HG02973 (cell line): ENCODE results near the gene DYRK1B.

ENCODE experiments used
- ATAC-seq: cut with Tn5 transposase; IDR thresholded peaks from one replicate; pipeline ENCODE4 v1.9.1; 2021; ENCODE audit warnings: moderate library complexity; ENCODE audit not compliant: unreplicated experiment

DYRK1B gene

DNA sequence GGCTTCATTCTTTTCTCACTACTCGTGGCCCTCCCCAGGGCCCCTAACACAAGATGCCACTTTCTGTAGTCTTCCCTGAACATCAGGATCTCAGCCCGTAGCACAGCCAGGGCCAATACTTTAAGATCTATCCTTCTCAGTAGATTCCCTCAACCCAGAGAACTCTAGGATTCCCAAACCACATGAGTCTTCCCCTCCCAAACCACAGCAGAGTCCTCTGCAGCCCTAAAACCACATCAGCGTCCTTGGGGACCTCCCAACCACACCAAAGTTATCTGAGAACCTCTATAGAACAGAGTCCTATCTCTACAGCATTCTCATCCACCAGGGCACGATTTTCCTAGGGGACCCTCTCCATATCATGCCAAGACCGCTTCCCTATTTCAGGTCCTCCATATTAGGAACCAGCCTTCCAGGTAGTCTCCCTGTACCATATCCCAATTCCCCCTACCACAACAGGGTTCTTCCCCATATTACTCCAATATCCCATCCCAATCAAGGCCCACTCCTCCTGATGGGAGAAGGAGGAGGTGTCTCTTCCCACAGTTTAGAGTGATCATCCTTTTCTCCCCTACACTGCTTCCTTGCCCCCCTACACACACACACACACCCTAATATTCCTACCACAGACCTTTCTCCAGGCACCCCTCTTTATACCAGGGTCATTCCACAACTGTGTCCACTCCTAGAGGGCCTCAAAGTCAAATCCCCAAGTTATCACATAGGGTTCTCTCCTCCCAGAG lies 1.4 kb downstream of the DYRK1B start:
- no peak for ATAC-seq

DNA sequence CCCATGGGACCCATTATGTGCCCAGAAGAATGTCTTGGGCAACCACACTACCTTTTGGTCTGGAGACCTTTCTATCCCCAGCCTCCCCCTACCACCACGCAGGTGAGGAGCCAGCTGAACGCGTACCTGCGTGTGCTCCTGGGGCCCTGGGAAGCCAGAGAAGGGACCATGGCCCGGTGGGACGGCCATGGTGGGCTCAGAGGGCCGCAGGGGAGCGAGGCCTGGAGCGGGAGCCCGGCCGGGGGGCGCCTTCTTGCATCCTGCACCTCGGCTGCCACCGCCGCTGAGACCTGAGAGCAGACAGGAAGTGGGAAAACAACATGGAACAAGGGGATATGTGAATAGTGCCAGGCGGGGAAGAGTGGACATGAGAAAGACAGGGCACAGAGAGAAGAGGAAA lies 2.3 kb downstream of the DYRK1B start:
- ATAC-seq = no peak

DNA sequence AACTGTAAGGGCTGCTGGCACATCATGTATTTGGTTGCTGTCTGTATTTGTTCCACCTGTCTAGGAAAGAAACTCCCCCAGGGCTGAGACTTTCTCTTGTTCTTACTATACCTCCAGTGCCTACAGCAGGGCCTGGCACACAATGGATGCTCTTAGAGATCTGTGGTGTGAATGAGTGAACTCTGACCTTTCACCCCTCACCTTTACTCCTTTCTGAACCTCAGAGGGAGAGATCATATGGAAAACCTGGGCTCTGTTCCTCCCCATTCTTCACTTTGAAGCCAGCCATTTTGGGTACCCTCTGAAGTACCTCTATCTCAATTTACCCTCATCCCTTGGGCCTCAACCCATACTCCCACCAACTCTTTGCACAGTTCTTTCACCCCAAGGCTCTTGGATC lies 3.1 kb downstream of the DYRK1B start:
- no peak for ATAC-seq

DNA sequence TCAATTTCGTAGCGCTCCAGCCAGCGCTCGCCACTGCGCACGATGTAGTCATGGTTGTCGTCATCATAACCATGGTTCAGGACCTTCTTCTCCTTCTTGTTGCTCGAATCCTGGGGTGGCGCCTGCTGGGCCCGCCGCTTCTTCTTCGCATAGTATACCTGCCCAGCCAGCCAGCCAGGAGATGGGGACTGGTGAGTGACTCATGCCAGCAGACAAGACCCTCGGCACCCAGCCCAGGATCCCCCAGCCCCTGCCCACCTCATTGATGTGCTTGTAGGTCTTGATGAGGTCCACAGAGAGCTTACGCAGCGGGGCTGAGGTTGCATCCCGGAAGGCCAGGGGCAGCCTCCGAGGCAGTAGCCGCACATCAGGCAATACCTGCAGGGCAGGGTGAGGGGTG lies 3.6 kb downstream of the DYRK1B start:
- no peak for ATAC-seq

DNA sequence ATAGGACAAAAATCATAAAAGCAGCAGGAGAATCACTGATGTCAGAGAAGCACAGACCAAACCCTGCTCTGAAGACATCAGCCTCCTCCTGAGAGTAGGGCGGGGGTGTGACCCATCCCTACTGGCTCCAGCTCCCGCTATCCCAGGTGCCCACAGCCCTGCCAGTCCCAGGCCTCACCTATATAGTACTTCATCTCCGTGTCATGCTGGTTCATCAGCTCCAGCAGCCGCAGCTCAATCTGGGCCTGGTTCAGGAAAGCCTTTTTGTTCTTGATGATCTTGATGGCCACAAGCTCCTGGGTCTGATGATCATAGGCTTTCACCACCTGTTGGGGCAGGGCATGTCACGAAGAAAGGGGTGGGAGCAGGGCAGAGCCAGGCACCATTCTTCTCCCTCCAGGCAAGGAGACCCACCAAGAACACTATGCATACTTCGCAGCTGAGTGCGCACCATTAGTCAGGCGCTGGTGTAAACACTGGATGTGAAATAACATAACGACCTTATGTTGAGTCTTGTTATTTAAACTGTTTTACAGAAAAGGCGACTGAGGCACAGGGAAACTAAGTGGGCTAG lies 4.2 kb downstream of the DYRK1B start:
- no peak for ATAC-seq

DNA sequence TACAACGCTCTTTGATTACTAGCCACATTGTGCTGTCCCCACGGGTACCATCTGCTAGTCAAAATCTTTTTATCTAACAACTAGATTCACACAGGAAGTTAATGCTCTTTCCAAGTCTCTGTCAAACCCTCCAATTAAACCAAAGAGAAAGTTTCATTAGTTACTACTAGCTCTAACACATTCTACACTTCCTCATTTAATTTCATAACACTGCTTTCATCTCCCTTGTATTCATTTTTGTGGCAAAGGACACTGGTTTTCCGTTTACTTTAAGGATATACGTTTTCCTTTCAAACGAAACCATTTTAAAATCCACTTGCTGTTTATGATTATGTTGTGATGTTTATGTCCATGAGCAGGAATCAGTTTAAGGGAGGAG lies 5.3 kb downstream of the DYRK1B start:
- ATAC-seq = no peak

DNA sequence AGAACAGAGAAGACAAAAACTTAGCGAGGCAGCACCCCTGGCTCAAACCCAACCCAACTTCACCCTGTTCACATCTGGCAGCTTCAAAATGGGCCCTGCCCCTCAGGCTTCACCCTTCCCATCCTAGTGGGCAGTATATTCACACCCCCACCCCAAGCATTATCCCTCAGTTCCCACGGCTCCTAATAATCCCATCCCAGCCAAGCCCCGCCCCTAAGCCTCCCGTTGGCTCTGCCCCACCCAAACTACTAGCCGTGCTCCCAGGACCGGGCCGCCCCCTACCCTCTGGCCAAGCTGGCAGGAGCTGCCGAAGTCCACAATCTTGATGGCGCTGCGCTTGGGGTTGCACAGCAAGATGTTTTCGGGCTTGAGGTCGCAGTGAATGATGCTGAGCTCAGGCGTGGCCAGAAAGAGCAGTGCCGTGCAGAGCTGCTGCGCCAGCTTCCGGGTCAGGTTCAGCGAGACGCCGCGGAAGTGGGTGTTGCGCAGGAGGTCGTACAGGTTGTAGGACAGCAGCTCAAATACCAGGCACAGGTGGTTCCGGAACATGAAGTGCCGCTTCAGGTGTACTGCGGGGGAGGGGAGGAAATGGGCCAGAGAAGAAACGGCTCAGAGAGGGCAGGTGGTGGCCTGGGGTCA lies 5.8 kb downstream of the DYRK1B start:
- ATAC-seq = no peak

DNA sequence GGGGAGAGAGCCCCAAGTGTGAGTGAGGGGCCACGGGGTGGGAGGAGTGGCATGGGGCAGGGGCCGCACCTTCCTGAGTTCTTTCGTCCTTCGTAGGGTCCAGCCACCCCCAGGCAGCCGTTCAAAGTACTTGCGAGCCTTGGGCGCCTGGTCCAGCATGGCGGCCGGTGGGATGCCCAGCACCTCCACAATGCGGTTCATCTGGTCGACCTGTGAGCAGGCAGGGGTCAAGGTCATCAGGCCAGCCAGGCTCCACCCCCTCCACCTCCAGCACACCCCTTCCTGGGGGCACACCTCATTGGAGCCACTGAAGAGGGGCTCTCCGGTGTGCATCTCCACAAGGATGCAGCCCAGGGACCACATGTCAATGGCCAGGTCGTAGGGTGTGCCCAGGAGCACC lies 6.7 kb downstream of the DYRK1B start:
- ATAC-seq = no peak

DNA sequence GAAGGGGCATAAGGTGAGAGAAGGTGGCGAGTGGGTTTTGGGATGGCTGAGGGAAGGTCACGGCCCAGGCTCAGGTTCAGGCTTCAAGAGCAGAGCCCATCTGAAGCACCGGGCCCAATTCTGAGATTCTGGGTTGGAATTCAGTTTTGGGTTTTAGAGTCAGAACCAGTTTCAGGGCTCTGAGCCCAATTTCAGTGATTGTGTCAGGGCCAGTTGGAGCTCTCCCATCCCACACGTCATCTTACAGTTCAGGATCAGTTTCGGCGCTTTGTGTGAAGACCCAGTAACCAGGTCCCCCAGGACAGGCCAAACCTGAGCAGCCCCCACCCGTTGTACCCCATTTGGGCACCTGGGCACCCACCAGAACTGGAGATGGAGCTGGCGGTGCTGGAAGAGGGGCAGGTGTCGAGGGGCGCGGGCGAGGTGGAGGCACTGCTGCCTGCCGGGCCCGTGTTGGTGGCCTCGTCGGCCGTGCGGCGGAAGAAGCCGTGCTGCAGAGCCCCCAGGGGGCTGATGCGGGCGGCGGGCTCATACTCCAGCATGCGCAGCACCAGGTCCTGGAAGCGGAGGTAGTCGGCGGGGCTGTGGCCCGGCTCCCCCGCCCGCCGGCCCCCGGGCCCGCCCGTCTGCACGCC lies 7.5 kb downstream of the DYRK1B start:
- ATAC-seq = no peak

DNA sequence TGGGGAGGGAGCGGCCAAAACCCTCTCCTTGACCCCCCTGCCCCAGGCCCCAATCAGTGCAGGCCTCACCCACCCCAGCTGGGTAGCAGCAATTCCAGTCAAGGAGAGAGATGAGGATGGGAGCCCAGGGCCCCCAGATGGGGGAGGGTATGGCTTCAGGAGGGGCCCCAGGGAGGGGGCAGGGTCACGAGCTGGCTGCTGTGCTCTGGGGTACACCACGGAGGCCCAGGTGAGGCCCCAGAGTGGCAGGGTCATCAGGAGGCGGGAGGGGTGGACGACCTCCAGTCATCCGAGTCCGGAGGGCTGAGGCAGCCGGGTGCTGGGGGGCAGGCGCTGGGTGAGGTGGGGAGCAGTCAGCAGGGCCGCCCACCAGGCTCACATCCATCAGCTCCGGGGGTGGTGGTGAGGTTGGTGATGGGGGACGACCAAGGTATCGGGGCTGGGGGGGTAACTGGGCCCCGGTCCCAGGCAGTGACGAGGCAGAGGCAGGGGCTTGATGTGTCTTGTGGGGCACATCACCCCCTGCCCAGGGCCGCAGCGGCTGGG lies 8.4 kb downstream of the DYRK1B start:
- ATAC-seq = no peak

DNA sequence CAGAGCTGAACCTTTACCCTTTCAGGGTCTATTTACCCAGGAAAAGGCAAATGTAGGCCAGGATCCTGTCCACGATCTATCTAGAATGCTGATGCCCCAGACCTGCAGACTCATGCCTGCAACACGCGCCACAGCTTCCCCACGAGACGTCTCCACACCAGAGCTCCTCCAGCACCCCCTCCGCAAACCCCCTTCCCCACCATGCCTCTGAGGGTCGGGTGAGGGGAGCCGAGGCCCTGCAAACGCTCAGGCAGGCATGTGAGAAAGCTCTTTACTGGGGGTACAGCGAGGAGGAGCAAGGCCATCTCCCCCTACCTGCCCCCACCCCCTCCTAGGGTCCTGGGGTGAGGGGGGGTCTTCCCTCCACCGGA lies 8.9 kb downstream of the DYRK1B start:
- no peak for ATAC-seq

DNA sequence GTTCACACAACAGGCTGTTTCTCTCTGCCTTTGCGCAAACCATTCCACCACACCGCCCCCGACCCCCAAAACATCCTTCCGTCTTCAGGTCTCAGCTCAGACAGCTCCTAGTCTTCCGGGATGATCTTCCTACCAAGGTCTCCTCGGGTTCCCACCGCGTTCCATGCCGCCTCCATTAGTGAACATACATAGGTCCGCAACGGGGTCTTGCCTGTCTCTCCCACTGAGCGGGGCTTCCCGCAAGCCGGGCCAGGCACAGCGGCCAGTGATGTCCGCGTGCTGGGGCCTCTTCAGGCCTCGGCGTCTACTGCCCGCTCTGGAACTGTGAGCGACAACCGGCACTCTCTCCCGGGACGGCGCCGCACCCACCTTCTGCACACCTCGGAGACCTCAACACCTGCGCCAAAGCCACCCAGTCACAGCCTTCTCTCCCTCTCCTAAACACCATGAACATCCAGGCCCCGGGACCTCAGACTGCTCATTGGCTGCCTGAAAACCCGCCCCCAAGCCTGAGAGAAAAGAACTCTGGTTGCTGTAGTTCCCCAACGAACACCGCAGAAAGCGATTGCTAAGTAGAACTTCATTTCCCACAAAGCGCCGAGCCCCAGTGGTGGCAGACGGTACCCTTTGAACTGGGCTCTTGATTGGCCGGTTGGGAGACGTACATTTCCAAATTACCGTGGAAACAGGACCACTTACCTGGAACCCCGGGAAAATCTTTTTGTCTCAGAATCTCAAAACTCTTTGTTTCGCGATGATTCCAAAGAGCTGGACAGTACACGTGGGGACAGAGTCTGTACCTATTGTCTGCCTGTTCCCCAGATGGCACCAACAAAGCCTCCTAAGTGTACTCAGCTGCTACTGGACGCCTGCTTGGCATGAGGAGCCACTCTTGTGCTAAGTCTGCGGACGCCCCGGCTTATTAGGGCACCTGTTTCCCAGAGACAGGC lies 9.5 kb downstream of the DYRK1B start:
- peak; percentile 79 for ATAC-seq

DNA sequence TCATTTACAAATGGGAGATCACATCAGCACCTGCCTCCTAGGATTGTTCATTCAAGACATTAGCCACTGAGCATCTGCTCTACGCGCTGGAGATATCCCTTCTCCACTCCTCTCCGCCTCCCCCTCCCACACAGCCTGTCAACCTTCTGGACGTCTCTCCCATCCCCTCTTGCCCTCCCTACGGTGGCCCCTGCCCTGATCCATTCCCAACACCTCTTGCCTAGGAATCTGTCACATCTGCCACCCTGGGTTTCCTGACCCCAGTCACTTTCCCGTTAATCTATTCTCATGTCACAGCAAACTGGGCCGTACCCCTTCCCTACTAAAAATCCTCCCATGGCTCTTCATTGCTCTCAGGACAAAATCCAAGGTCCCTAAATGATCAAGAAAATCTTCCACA lies 10.3 kb downstream of the DYRK1B start:
- no peak for ATAC-seq

DNA sequence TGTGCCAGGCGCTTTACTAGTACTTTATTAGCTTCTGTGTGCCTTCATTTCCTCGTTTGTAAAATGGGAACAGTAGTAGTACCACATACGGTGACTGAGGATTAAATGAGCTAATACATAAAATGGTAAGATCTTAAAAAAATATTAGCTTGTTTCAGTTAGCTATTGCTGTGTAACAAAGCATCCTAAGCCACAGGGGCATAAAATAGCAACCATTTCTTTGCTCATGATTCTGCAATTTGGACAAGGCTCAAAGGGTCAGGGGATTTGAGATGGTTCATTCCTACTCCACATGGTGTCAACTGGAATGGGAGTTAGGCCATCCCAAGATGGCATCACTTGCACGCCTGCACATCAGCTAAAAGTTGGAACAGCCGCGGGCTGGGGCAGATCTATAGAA lies 13.3 kb downstream of the DYRK1B start:
- no peak for ATAC-seq

DNA sequence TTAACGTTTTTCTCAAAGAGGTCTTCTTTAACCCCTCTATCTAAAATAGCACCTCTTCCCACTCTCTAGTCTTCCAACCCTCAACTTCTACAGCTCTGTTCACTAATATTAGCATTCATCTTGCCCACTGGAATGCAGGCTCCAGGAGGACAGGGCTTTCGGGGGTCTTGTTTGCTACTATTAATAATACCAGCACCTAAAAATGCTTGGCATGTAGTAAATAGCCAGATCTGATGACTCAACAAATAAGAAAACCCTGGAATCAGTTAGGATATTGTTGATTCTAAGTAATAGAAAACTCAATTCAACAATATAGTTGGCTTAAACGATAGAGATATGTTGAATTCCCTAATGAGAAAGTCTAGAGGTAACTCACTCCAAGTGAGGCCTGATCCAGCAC lies 14.2 kb downstream of the DYRK1B start:
- no peak for ATAC-seq

DNA sequence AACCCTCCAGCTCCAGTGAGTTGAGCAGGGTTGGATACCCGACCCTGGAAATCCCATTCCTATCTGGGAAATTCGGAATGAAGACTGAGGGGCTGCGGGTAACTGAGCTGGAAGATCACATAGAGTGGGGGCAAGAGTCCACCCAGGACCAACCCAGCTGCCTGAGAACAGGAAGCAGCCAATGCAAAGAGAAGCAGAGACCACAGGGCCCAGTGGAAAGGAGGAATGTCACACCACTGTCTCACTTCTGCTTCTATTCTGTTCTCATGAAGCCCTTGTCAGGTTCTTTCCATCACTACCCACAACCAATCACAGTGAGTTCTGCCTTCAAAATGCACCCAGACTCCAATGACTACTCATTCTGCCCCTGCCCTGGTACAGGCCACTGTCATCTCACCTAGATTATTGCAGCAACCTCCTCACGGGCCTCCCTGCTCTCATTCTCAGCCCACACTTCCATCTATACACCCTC lies 15.3 kb downstream of the DYRK1B start:
- ATAC-seq = peak; percentile 76

DNA sequence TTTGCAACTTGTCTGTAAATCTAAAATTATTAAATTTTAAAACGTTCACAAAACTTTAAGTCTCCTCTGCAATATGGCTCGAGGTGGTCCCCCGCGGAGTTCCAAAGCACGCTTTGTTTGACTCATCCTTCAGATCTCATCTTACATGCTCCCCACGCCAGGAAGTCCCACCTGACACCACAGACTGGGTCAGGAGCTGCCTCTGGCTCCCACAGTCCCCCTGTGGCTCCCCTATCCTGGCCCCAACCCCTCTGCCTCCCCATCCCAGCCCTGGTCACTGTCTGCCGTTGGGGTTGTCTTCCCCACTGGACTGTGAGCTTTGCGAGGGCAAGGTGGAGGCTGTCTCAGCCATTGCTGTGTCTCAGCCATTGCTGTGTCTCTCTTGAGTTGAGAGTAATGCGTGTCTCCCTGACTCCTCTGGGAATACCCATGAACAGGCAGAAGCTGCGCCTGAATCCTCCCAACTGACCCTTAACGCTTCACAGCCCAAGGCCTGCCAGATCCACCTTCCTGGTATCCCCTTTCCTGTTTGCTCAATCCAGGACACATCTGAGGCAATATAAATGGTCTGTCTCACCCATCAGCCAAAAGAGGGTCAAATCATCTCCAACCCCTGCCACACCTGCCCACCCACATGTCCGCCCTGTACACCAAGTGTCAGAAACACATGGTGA lies 15.9 kb downstream of the DYRK1B start:
- no peak for ATAC-seq

DNA sequence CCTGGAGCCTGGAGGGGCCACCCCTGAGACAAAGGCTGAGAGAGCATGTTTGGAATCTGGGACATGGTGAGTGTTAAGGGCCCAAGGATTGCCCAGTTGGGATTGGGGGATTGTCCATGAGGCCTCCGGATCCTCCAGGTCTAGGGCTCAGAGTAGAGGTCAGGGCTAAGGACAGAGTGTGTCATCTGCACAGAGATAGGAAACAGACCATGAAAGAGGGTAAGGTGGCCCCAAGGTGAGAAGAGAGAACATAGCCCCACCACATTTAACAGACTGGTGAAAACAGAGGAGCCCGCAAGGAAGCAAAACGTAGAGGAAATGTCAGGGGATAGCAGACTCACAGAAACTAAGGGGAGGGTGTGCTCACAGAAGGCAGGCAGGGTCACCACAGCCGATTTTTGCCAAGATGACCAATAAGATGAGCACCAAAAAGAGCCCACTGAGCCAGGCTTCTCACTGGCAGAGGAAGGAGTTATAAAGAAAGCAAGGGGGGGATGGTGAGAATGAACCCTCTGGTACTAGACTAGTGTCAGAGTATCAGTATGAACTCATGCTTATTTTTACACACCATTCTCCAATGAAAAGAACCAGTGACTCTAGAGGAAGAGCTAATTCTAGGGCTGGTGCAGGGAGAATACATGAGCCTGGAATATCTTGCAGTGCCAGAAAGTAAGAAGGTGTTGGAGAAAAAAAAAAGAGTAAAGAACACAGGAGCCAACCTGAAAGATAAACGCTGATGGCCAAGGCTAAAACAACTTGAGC lies 17.5 kb downstream of the DYRK1B start:
- no peak for ATAC-seq

DNA sequence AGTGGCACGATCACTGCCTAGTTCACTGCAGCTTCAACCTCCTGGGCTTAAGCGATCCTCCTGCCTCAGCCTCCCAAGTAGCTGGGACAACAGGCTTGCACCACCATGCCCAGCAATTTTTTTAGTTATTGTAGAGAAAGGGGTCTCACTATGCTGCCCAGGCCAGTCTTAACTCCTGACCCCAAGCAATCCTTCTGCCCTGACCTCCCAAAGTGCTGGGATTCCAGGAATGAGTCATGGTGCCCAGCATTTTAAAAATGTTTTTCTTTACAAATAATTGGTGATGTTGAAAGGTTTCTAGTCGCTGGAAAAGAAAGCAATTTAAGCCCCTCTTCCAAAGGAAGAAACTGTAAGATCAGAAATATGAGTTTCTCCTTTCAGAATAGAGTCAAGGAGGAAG lies 19.4 kb downstream of the DYRK1B start:
- no peak for ATAC-seq
